Measurements from ENCODE around the gene TSPAN17.
A peak's percentile ranks its signal among the peaks of the same experiment; 100 is the strongest.

TSPAN17 gene

GRCh38 chr5:176643491-176644219, 3.6 kb upstream of the TSPAN17 start:
- DNase-seq, result no peak

GRCh38 chr5:176644294-176644693, 3.0 kb upstream of the TSPAN17 start:
- no peak for DNase-seq

- DNase-seq, result no peak
These were observed 2.2 kb upstream of the TSPAN17 start for GRCh38 chr5:176644878-176645670.

GRCh38 chr5:176646049-176646706, 1.1 kb upstream of the TSPAN17 start:
- no peak for DNase-seq

GRCh38 chr5:176646707-176647029, 616 bp upstream of the TSPAN17 start:
- no peak for DNase-seq

GRCh38 chr5:176647843-176648473, 674 bp downstream of the TSPAN17 start:
- DNase-seq, result peak; percentile 12

- peak; percentile 33 for DNase-seq
These were observed 1.4 kb downstream of the TSPAN17 start for GRCh38 chr5:176648474-176649194.

GRCh38 chr5:176650354-176650884, 3.1 kb downstream of the TSPAN17 start:
- DNase-seq, result no peak

- no peak for DNase-seq
These were observed 4.2 kb downstream of the TSPAN17 start for GRCh38 chr5:176651472-176651980.

GRCh38 chr5:176652136-176652535, 4.9 kb downstream of the TSPAN17 start:
- no peak for DNase-seq

- peak; percentile 91 for DNase-seq
These were observed 6.4 kb downstream of the TSPAN17 start for GRCh38 chr5:176653401-176654385.

- peak; percentile 19 for DNase-seq
These were observed 7.6 kb downstream of the TSPAN17 start for GRCh38 chr5:176654856-176655255.

GRCh38 chr5:176656467-176656990, 9.2 kb downstream of the TSPAN17 start:
- DNase-seq, result no peak

GRCh38 chr5:176658007-176658599, 10.8 kb downstream of the TSPAN17 start:
- peak; percentile 71 for DNase-seq

GRCh38 chr5:176658817-176659511, 11.7 kb downstream of the TSPAN17 start:
- peak; percentile 9 for DNase-seq

- DNase-seq, result no peak
These were observed 12.2 kb downstream of the TSPAN17 start for GRCh38 chr5:176659512-176659839.

- no peak for DNase-seq
These were observed 12.7 kb downstream of the TSPAN17 start for GRCh38 chr5:176659860-176660461.

- DNase-seq, result no peak
These were observed 13.2 kb downstream of the TSPAN17 start for GRCh38 chr5:176660530-176660859.

- DNase-seq, result peak; percentile 83
These were observed 13.8 kb downstream of the TSPAN17 start for GRCh38 chr5:176660860-176661641.
